ENCODE data around the gene OPHN1. TPM values are rescaled to one million over a fixed set of nuclear protein-coding genes. Genes with fewer than 3 reads are reported as not detected.

Gene OPHN1
- total and polyA plus RNA-seq, 2 donors (not counting 1 experiment from before 2014, with no cell fraction given): 2.9 to 8.3 TPM

DNA sequence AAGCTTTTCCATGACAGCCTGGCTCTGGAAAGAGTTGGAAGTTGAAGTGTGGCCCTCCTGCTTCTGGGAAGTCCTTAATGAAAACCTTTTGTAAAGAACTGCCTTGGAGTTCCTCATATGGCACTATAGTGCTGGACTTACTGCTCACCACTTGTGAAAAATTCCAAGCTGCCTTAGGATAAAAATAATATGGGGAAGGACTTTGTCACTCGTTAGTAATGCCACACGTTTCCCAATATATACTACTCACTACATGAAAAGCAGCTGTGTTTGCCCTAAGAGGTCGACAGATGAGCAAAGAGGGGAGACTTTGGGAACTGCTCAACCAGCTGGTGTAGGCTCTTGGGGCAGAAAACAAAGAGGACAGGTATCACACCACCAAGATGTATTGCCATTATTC lies 11.7 kb downstream of the OPHN1 start:
- Histone ChIP-seq H3K79me2 (ENCODE audit: control insufficient read depth, insufficient read depth, low read length) (no peaks in the 10 kb centered on the region), H3K4me3 (replicated peaks in 1 of 4; ENCODE audit: control extremely low read depth in 1 of 4, insufficient read depth in 1 of 4, low read depth in 3 of 4, low read length in 4 of 4) (no peak overlapping the region), H3K4me1 (ENCODE audit: control insufficient read depth, extremely low read depth, insufficient read depth, low read length) (no peaks in the 10 kb centered on the region), H3K27me3 (ENCODE audit: control insufficient read depth, insufficient read depth, low read length) (no peaks in the 10 kb centered on the region), H3K36me3 (ENCODE audit: control insufficient read depth, insufficient read depth, low read length) (no peaks in the 10 kb centered on the region), H3K9me3 (ENCODE audit: control insufficient read depth, insufficient read depth, low read depth, low read length) (no peaks in the 10 kb centered on the region), H2AFZ (ENCODE audit: low read length) (no peak overlapping the region), H3K4me2 (ENCODE audit: extremely low read depth, insufficient read depth, low read length) (no peak overlapping the region), H3K9ac (ENCODE audit: insufficient read depth, low read length) (no peak overlapping the region), H4K20me1 (ENCODE audit: control insufficient read depth, extremely low read depth, insufficient read depth, low read length) (no peaks in the 10 kb centered on the region), H3K27ac (ENCODE audit: insufficient read depth, low read length) (no peak overlapping the region)
- DNase-seq (ENCODE audit: low read depth in 2 of 2): no peak
- no peak for TF ChIP-seq EZH2 (IDR thresholded peaks at IDR 0.05; ENCODE audit: low read length, missing control alignments)
- TF ChIP-seq, protein P1, sequence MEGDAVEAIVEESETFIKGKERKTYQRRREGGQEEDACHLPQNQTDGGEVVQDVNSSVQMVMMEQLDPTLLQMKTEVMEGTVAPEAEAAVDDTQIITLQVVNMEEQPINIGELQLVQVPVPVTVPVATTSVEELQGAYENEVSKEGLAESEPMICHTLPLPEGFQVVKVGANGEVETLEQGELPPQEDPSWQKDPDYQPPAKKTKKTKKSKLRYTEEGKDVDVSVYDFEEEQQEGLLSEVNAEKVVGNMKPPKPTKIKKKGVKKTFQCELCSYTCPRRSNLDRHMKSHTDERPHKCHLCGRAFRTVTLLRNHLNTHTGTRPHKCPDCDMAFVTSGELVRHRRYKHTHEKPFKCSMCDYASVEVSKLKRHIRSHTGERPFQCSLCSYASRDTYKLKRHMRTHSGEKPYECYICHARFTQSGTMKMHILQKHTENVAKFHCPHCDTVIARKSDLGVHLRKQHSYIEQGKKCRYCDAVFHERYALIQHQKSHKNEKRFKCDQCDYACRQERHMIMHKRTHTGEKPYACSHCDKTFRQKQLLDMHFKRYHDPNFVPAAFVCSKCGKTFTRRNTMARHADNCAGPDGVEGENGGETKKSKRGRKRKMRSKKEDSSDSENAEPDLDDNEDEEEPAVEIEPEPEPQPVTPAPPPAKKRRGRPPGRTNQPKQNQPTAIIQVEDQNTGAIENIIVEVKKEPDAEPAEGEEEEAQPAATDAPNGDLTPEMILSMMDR (conservative IDR thresholded peaks at IDR 0.05 in 1 of 2, IDR thresholded peaks at IDR 0.05 in 1 of 2; ENCODE audit: low read depth in 1 of 2, low read length in 2 of 2): no peak

DNA sequence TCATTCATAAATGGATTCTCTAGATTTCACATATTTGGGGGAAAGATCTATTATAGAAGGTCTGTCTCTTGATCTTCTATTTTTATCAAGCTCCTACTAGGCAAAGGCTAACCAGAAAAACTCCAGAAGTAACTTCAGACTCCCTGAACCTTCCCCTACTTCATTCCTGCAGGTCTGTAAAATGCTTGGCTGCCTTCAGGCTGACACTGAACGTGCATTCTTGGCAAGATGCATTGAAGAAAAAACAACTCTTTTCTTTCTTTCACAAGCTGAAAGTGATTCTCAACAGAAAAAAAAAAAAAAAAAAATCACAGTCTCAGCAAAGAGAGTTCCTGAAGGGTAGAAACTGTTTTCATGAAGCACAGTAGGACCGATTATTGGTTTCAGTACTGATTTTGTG lies 12.7 kb downstream of the OPHN1 start:
- Histone ChIP-seq H3K36me3 (ENCODE audit: control insufficient read depth, insufficient read depth, low read length) (no peaks in the 10 kb centered on the region), H3K9me3 (ENCODE audit: control insufficient read depth, insufficient read depth, low read depth, low read length) (no peaks in the 10 kb centered on the region), H3K27me3 (ENCODE audit: control insufficient read depth, insufficient read depth, low read length) (no peaks in the 10 kb centered on the region), H3K9ac (ENCODE audit: insufficient read depth, low read length) (no peak overlapping the region), H3K79me2 (ENCODE audit: control insufficient read depth, insufficient read depth, low read length) (no peaks in the 10 kb centered on the region), H3K4me1 (ENCODE audit: control insufficient read depth, extremely low read depth, insufficient read depth, low read length) (no peaks in the 10 kb centered on the region), H3K4me2 (ENCODE audit: extremely low read depth, insufficient read depth, low read length) (no peak overlapping the region), H3K4me3 (replicated peaks in 1 of 4; ENCODE audit: control extremely low read depth in 1 of 4, insufficient read depth in 1 of 4, low read depth in 3 of 4, low read length in 4 of 4) (no peak overlapping the region), H3K27ac (ENCODE audit: insufficient read depth, low read length) (no peak overlapping the region), H2AFZ (ENCODE audit: low read length) (no peak overlapping the region), H4K20me1 (ENCODE audit: control insufficient read depth, extremely low read depth, insufficient read depth, low read length) (no peaks in the 10 kb centered on the region)
- TF ChIP-seq, protein P1 (conservative IDR thresholded peaks at IDR 0.05 in 1 of 2, IDR thresholded peaks at IDR 0.05 in 1 of 2; ENCODE audit: low read depth in 1 of 2, low read length in 2 of 2): no peak
- no peak for TF ChIP-seq EZH2 (IDR thresholded peaks at IDR 0.05; ENCODE audit: low read length, missing control alignments)
- peak; percentile 22 to 44 for DNase-seq (ENCODE audit: low read depth in 2 of 2)

DNA sequence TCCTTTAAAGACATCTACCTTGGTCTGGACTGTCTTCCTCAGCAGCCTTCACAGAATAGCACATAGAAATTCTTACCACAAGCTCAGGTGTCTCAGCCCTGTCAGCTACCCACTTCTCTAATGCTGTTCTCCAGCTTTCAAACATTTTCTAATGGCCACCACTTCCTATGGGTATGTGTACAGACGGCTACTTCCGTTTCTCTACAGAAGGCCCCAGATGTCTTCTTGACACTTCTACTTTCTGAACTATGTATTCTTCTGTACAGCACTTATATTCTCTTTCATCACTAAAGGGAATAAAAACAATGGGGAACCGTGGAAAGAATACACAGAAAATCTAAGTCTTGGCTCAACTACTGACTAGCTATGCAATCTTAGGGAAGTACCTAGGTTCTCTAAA lies 13.3 kb downstream of the OPHN1 start:
- Histone ChIP-seq H3K9me3 (ENCODE audit: control insufficient read depth, insufficient read depth, low read depth, low read length) (no peaks in the 10 kb centered on the region), H3K36me3 (ENCODE audit: control insufficient read depth, insufficient read depth, low read length) (no peaks in the 10 kb centered on the region)

More for the DNA sequence above, 13.3 kb downstream of the OPHN1 start:
- H3K4me3 ChIP-seq (replicated peaks in 1 of 4; ENCODE audit: control extremely low read depth in 1 of 4, insufficient read depth in 1 of 4, low read depth in 3 of 4, low read length in 4 of 4): no peak overlapping the region
- H3K27ac ChIP-seq (ENCODE audit: insufficient read depth, low read length): no peak overlapping the region
- no peak overlapping the region for H2AFZ ChIP-seq (ENCODE audit: low read length)
- no peaks in the 10 kb centered on the region for H4K20me1 ChIP-seq (ENCODE audit: control insufficient read depth, extremely low read depth, insufficient read depth, low read length)
- H3K4me1 ChIP-seq (ENCODE audit: control insufficient read depth, extremely low read depth, insufficient read depth, low read length): no peaks in the 10 kb centered on the region
- no peak overlapping the region for H3K4me2 ChIP-seq (ENCODE audit: extremely low read depth, insufficient read depth, low read length)
- no peaks in the 10 kb centered on the region for H3K79me2 ChIP-seq (ENCODE audit: control insufficient read depth, insufficient read depth, low read length)
- TF ChIP-seq, protein P1 (conservative IDR thresholded peaks at IDR 0.05 in 1 of 2, IDR thresholded peaks at IDR 0.05 in 1 of 2; ENCODE audit: low read depth in 1 of 2, low read length in 2 of 2): no peak
- no peak for TF ChIP-seq EZH2 (IDR thresholded peaks at IDR 0.05; ENCODE audit: low read length, missing control alignments)
- no peak overlapping the region for H3K9ac ChIP-seq (ENCODE audit: insufficient read depth, low read length)
- no peak for DNase-seq (ENCODE audit: low read depth in 2 of 2)
- H3K27me3 ChIP-seq (ENCODE audit: control insufficient read depth, insufficient read depth, low read length): no peaks in the 10 kb centered on the region

Measured in fibroblast of lung (primary cell).